CD4-positive, alpha-beta T cell (primary cell): ENCODE data around the gene TAF1C. TPM values are rescaled to one million over a fixed set of nuclear protein-coding genes. Genes with fewer than 3 reads are reported as not detected.

Experiments used
- ATAC-seq: fragments of 200-7000 bp; cut with Tn5 transposase; one replicate; pipeline ENCODE4 v1.10.0; 2022; ENCODE audit warnings: mild to moderate bottlenecking; ENCODE audit not compliant: poor library complexity
- CTCF ChIA-PET: fragments of 350-600 bp; sonication (Branson Sonifier 250); formaldehyde crosslinking; loops from one replicate; lab custom pipeline; 2021; ENCODE audit warnings: antibody characterized with exemption, inconsistent platforms; lab: Charles Lee
- POLR2A ChIA-PET: fragments of 350-600 bp; sonication (Branson Sonifier 250); formaldehyde crosslinking; loops from one replicate; lab custom pipeline; 2021; ENCODE audit warnings: antibody characterized with exemption, inconsistent platforms; lab: Charles Lee
- DNase-seq, 14 experiments: peaks; one replicate each; pipeline ENCODE4 v3.0.0-alpha.2; 2013 to 2020; ENCODE audit warnings: mixed read lengths in 2 of 14
- H3K27ac ChIP-seq, 2 donors: one replicate each; pipeline versions ENCODE4 v1.5.1 to v1.7.0; 2013; ENCODE audit warnings: low read length in 2 of 2, low read depth in 1 of 2, mild to moderate bottlenecking in 1 of 2
- H3K27me3 ChIP-seq, 2 experiments: 1 replicate in 1 of 2; 2 replicates in 1 of 2; pipeline versions ENCODE4 v1.6.1 to v1.7.0; 2013; ENCODE audit warnings: low read length in 2 of 2, control low read depth in 1 of 2, mild to moderate bottlenecking in 1 of 2, moderate library complexity in 1 of 2; ENCODE audit not compliant: insufficient read depth in 2 of 2, control insufficient read depth in 1 of 2
- H3K36me3 ChIP-seq: one replicate; pipeline ENCODE4 v1.6.1; 2013; ENCODE audit warnings: low read length, control low read depth; ENCODE audit not compliant: insufficient read depth
- H3K4me1 ChIP-seq: one replicate; pipeline ENCODE4 v1.6.1; 2013; ENCODE audit warnings: low read length, control low read depth; ENCODE audit not compliant: insufficient read depth
- H3K4me3 ChIP-seq: one replicate; pipeline ENCODE4 v1.5.1; 2013; ENCODE audit warnings: mild to moderate bottlenecking, low read length, moderate library complexity
- H3K9me3 ChIP-seq, 2 experiments: 1 replicate in 1 of 2; 2 replicates in 1 of 2; pipeline versions ENCODE4 v1.6.1 to v1.7.0; 2013; ENCODE audit warnings: low read length in 2 of 2, mild to moderate bottlenecking in 2 of 2, control low read depth in 1 of 2, moderate library complexity in 1 of 2; ENCODE audit not compliant: control insufficient read depth in 1 of 2, insufficient read depth in 1 of 2
- H3K27ac Mint-ChIP-seq: one replicate; pipeline ENCODE4 v1.8.0; 2020; ENCODE audit warnings: mixed read lengths
- H3K27me3 Mint-ChIP-seq: one replicate; pipeline ENCODE4 v1.8.0; 2021; ENCODE audit warnings: mixed read lengths
- H3K36me3 Mint-ChIP-seq: one replicate; pipeline ENCODE4 v1.8.0; 2021; ENCODE audit warnings: low read depth, mixed read lengths
- H3K4me1 Mint-ChIP-seq: one replicate; pipeline ENCODE4 v1.8.0; 2021; ENCODE audit warnings: low read depth, mixed read lengths
- H3K4me3 Mint-ChIP-seq: one replicate; pipeline ENCODE4 v1.8.0; 2020; ENCODE audit warnings: mild to moderate bottlenecking, mixed read lengths
- H3K9me3 Mint-ChIP-seq: one replicate; pipeline ENCODE4 v1.8.0; 2020; ENCODE audit warnings: mixed read lengths
- intact Hi-C, 2 experiments: fragments of 100-400 bp; cut with DNase I in 1 of 2; cut with micrococcal nuclease in 1 of 2; formaldehyde crosslinking; loops; one replicate each; pipeline versions ENCODE4 v1.15.1 to v1.9.0; 2023 to 2025; cut with DNase I, micrococcal nuclease
- total RNA-seq, 174 experiments: library from RNA in 2 of 174; stranded (reverse) in 2 of 174; gene quantifications; one replicate each; pipeline ENCODE4 v1.2.3 and lab custom pipeline; 2021 to 2026
- TF ChIP-seq, protein P1 (sequence below): fragments of 200-600 bp; IDR thresholded peaks from one replicate; pipeline ENCODE4 v1.8.0; 2022; ENCODE audit warnings: antibody characterized with exemption, mild to moderate bottlenecking

TAF1C gene
- total RNA-seq, 2 experiments from 2014 or later, result 75.6 to 82.1 TPM

- H3K4me1 ChIP-seq, result peaks cover 17% of the 10 kb centered on the region
- POLR2A ChIA-PET, result no interaction called here
- no peak for ATAC-seq
- CTCF ChIA-PET, result no interaction called here
- intact Hi-C loops, result no loop called here
- TF ChIP-seq, protein P1, sequence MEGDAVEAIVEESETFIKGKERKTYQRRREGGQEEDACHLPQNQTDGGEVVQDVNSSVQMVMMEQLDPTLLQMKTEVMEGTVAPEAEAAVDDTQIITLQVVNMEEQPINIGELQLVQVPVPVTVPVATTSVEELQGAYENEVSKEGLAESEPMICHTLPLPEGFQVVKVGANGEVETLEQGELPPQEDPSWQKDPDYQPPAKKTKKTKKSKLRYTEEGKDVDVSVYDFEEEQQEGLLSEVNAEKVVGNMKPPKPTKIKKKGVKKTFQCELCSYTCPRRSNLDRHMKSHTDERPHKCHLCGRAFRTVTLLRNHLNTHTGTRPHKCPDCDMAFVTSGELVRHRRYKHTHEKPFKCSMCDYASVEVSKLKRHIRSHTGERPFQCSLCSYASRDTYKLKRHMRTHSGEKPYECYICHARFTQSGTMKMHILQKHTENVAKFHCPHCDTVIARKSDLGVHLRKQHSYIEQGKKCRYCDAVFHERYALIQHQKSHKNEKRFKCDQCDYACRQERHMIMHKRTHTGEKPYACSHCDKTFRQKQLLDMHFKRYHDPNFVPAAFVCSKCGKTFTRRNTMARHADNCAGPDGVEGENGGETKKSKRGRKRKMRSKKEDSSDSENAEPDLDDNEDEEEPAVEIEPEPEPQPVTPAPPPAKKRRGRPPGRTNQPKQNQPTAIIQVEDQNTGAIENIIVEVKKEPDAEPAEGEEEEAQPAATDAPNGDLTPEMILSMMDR, result no peak
- H3K4me3 Mint-ChIP-seq, result no peak overlapping the region
- H3K9me3 ChIP-seq, result no peaks in the 10 kb centered on the region
- no peaks in the 10 kb centered on the region for H3K27me3 ChIP-seq
- H3K36me3 ChIP-seq, result no peaks in the 10 kb centered on the region
- H3K4me1 Mint-ChIP-seq, result peaks cover 28% of the 10 kb centered on the region
- no peak for DNase-seq
- H3K36me3 Mint-ChIP-seq, result peaks cover 6% of the 10 kb centered on the region
- no peaks in the 10 kb centered on the region for H3K27me3 Mint-ChIP-seq
- no peak overlapping the region for H3K27ac ChIP-seq
- no peak overlapping the region for H3K4me3 ChIP-seq
- no peaks in the 10 kb centered on the region for H3K9me3 Mint-ChIP-seq
- no peak overlapping the region for H3K27ac Mint-ChIP-seq
These were observed 47.1 kb downstream of the TAF1C start for GRCh38 chr16:84139628-84140258.

GRCh38 chr16:84138824-84139627, 47.8 kb downstream of the TAF1C start:
- Histone ChIP-seq H3K27me3 (no peaks in the 10 kb centered on the region), H3K36me3 (no peaks in the 10 kb centered on the region), H3K9me3 (no peaks in the 10 kb centered on the region), H3K27ac (no peak overlapping the region), H3K4me3 (no peak overlapping the region), H3K4me1 (peaks cover 10% of the 10 kb centered on the region)
- TF ChIP-seq, protein P1, result no peak
- Mint-ChIP-seq H3K4me1 (peaks cover 24% of the 10 kb centered on the region), H3K9me3 (no peaks in the 10 kb centered on the region), H3K36me3 (peaks cover 2% of the 10 kb centered on the region), H3K27ac (no peak overlapping the region), H3K27me3 (no peaks in the 10 kb centered on the region), H3K4me3 (no peak overlapping the region)
- intact Hi-C loops, result no loop called here
- ChIA-PET CTCF (interaction anchor here (1.3 to 1.7 kb wide), 2 partner anchors 11 to 48 kb away, joined by 3 to 7 read pairs; partner anchors contain the start of gene TAF1C), POLR2A (no interaction called here)
- DNase-seq (no peak), ATAC-seq (no peak)

- DNase-seq, result no peak
- H3K27me3 Mint-ChIP-seq, result no peaks in the 10 kb centered on the region
- peaks cover 5% of the 10 kb centered on the region for H3K4me1 ChIP-seq
- intact Hi-C loops, result no loop called here
- H3K27ac Mint-ChIP-seq, result no peak overlapping the region
- no peak overlapping the region for H3K4me3 ChIP-seq
- POLR2A ChIA-PET, result no interaction called here
- H3K36me3 Mint-ChIP-seq, result peaks cover 3% of the 10 kb centered on the region
- no peak overlapping the region for H3K27ac ChIP-seq
- no peaks in the 10 kb centered on the region for H3K9me3 ChIP-seq
- no peaks in the 10 kb centered on the region for H3K27me3 ChIP-seq
- H3K9me3 Mint-ChIP-seq, result no peaks in the 10 kb centered on the region
- no peaks in the 10 kb centered on the region for H3K36me3 ChIP-seq
- peaks cover 21% of the 10 kb centered on the region for H3K4me1 Mint-ChIP-seq
- ATAC-seq, result no peak
- CTCF ChIA-PET, result interaction anchor here (1.3 to 1.7 kb wide), 2 partner anchors 11 to 48 kb away, joined by 3 to 7 read pairs; partner anchors contain the start of gene TAF1C
- no peak overlapping the region for H3K4me3 Mint-ChIP-seq
- TF ChIP-seq, protein P1, result no peak
These were observed 48.4 kb downstream of the TAF1C start for GRCh38 chr16:84138500-84138823.
